Hepatocyte (in vitro differentiated cells): ENCODE results near the gene UHRF2.

Experiments
- EZH2phosphoT487 ChIP-seq: fragments of 200-600 bp; sonication (generic); IDR thresholded peaks from one replicate; pipeline ENCODE4 v1.6.1; 2018; ENCODE audit warnings: antibody characterized with exemption, mild to moderate bottlenecking, low read depth, moderate library complexity; ENCODE audit not compliant: unreplicated experiment, severe bottlenecking
- TF ChIP-seq, protein P1 (sequence below): fragments of 200-600 bp; sonication (generic); IDR thresholded peaks from 2 replicates; pipeline ENCODE4 v1.5.1; 2016; ENCODE audit warnings: antibody characterized with exemption, mild to moderate bottlenecking; ENCODE audit not compliant: poor library complexity

DNA sequence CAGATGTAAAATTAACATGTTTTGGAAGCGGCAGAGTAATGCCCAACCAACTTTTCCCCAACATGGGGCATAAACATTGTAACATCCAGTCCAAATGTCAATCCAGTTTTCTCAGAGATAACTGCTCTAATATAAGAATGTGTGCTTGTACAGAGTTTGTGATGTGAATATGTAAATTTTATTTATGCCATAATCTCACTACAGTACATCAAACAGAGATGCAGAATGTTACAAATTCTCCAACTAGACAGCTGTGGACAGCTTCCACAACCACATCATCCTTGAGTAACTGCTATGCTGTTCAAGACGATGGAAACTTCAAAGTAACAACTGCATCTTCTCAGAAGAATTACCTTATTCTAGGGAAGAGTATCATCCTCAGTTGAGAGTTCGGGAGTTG is 122.6 kb downstream of the UHRF2 start:
- TF ChIP-seq, protein P1, sequence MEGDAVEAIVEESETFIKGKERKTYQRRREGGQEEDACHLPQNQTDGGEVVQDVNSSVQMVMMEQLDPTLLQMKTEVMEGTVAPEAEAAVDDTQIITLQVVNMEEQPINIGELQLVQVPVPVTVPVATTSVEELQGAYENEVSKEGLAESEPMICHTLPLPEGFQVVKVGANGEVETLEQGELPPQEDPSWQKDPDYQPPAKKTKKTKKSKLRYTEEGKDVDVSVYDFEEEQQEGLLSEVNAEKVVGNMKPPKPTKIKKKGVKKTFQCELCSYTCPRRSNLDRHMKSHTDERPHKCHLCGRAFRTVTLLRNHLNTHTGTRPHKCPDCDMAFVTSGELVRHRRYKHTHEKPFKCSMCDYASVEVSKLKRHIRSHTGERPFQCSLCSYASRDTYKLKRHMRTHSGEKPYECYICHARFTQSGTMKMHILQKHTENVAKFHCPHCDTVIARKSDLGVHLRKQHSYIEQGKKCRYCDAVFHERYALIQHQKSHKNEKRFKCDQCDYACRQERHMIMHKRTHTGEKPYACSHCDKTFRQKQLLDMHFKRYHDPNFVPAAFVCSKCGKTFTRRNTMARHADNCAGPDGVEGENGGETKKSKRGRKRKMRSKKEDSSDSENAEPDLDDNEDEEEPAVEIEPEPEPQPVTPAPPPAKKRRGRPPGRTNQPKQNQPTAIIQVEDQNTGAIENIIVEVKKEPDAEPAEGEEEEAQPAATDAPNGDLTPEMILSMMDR = no peak
- TF ChIP-seq EZH2phosphoT487 = no peak
